ENCODE measurements around the gene CGRRF1.
A peak's percentile ranks its signal among the peaks of the same experiment; 100 is the strongest.

Gene CGRRF1

GRCh38 chr14:54509546-54510501, at the start of gene CGRRF1:
Gene CGRRF1, plus strand, starts transcription at chr14:54509906. Its CDS starts 54 bp downstream, at chr14:54509960.
- DNase-seq (ENCODE audit: low spot score), result peak; percentile 99

GRCh38 chr14:54462048-54462447, 47.7 kb upstream of the CGRRF1 start:
- DNase-seq (ENCODE audit: low spot score), result no peak

- no peak for DNase-seq (ENCODE audit: low spot score)
These were observed 44.1 kb upstream of the CGRRF1 start for GRCh38 chr14:54465654-54466053.

- DNase-seq (ENCODE audit: low spot score), result no peak
These were observed 42.4 kb upstream of the CGRRF1 start for GRCh38 chr14:54467280-54467679.

- DNase-seq (ENCODE audit: low spot score), result no peak
These were observed 39.0 kb upstream of the CGRRF1 start for GRCh38 chr14:54470701-54471100.

- DNase-seq (ENCODE audit: low spot score), result no peak
These were observed 38.1 kb upstream of the CGRRF1 start for GRCh38 chr14:54471641-54472040.

- DNase-seq (ENCODE audit: low spot score), result no peak
These were observed 37.4 kb upstream of the CGRRF1 start for GRCh38 chr14:54472315-54472714.

- no peak for DNase-seq (ENCODE audit: low spot score)
These were observed 35.4 kb upstream of the CGRRF1 start for GRCh38 chr14:54474232-54474793.

- no peak for DNase-seq (ENCODE audit: low spot score)
These were observed 34.4 kb upstream of the CGRRF1 start for GRCh38 chr14:54475187-54475899.

GRCh38 chr14:54475911-54476310, 33.8 kb upstream of the CGRRF1 start:
- DNase-seq (ENCODE audit: low spot score), result no peak

- DNase-seq (ENCODE audit: low spot score), result no peak
These were observed 31.0 kb upstream of the CGRRF1 start for GRCh38 chr14:54478636-54479215.

GRCh38 chr14:54480830-54481562, 28.7 kb upstream of the CGRRF1 start:
- no peak for DNase-seq (ENCODE audit: low spot score)

- no peak for DNase-seq (ENCODE audit: low spot score)
These were observed 28.0 kb upstream of the CGRRF1 start for GRCh38 chr14:54481695-54482094.

GRCh38 chr14:54483073-54483745, 26.5 kb upstream of the CGRRF1 start:
- DNase-seq (ENCODE audit: low spot score), result no peak

- DNase-seq (ENCODE audit: low spot score), result no peak
These were observed 25.9 kb upstream of the CGRRF1 start for GRCh38 chr14:54483846-54484245.

- DNase-seq (ENCODE audit: low spot score), result no peak
These were observed 23.0 kb upstream of the CGRRF1 start for GRCh38 chr14:54486685-54487084.

- no peak for DNase-seq (ENCODE audit: low spot score)
These were observed 21.9 kb upstream of the CGRRF1 start for GRCh38 chr14:54487771-54488170.

GRCh38 chr14:54488318-54488645, 21.4 kb upstream of the CGRRF1 start:
- DNase-seq (ENCODE audit: low spot score), result no peak

GRCh38 chr14:54488646-54489317, 20.9 kb upstream of the CGRRF1 start, which contains the start of gene GMFB:
Gene GMFB, minus strand, starts transcription at chr14:54488980. Its CDS starts 53 bp downstream, at chr14:54488927.
- DNase-seq (ENCODE audit: low spot score), result peak; percentile 92

GRCh38 chr14:54489318-54489683, 20.4 kb upstream of the CGRRF1 start:
- no peak for DNase-seq (ENCODE audit: low spot score)
